DMS53 (cell line): ENCODE results near the gene SMIM14.
"Not testable (repeated sequence)": the region's sequence is repeated elsewhere in the genome, so short reads cannot be mapped to it uniquely, and the experiment has no call there.

ENCODE experiments used
- DNase-seq: peaks from one replicate; lab custom pipeline; 2025; lab: John Stamatoyannopoulos, UW

Gene SMIM14

GRCh38 chr4:39530682-39531081 is 108.0 kb downstream of the SMIM14 start:
- no peak for DNase-seq

GRCh38 chr4:39529534-39529933 is 109.1 kb downstream of the SMIM14 start:
- no peak for DNase-seq

- no peak for DNase-seq
These were observed 110.6 kb downstream of the SMIM14 start for GRCh38 chr4:39528061-39528465.

DNA sequence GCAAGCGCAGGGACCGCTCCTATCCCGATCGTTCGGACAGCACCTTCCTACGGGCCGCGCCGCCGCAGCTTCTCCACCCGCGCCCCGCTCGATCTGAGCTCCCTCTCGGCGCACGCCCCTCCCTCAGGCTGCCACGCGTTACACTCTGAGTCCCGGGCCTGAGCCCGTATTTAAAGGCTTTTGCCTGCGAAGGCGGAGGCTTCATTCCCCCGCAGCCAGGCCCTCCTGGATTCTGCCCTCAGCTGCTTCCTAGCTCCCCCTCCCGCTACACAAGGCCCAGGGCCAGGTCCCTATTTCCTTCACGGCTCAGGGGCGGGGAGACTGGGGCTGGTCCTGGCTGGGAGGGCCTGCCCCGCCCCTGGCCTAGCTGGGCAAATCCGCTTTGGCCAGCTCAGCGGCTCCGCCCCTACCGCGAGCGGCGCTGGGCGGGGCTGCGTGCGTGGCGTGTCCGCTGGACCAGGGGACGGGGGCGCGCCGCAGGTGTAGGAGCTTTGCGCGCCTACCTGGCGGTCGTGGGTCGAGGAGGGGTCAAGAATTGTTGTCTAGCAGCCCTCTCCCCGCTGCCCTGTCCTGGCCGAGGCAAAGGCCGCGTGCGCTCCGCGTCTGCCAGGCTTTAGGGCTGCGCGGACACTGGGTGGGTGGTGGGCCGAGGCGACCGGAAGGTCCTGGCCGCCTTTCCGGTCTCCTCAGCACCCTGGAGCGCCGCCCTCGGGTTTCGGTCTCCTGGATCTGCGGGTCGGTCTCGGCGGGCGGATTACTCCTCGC is 111.2 kb downstream of the SMIM14 start, which contains the start of gene UGDH:
Gene UGDH (minus strand): TSS at position 144 of the 765 bp plus-strand sequence. CDS start 5,927 bp downstream, outside the sequence.
- DNase-seq: peak; percentile 100

DNA sequence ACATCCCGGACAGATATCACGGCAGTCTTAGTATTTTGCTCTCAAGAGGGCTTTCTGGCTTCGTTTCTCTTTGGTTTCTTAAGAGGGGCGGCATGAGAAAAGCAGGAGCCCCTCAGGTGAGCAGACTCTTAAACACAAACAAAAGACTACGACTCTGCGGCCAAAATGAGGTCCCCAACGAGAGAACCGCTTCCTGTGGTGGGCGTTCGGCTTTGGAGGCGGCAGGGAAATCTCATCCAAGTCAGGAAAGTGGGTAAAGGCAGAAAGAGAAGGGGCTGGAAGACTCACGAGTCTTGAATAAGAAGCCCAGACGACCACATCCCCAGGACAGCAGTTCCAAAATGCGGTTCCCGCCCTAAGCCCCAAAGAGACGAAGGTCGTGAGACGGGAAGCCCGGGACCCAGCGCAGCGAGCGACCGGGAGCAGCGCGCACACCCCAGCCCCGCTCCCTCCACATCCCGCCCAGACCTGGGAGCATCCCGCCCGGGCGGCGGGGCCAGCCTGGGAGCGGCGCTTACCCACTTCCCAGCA is 111.8 kb downstream of the SMIM14 start:
- DNase-seq: no peak

DNA sequence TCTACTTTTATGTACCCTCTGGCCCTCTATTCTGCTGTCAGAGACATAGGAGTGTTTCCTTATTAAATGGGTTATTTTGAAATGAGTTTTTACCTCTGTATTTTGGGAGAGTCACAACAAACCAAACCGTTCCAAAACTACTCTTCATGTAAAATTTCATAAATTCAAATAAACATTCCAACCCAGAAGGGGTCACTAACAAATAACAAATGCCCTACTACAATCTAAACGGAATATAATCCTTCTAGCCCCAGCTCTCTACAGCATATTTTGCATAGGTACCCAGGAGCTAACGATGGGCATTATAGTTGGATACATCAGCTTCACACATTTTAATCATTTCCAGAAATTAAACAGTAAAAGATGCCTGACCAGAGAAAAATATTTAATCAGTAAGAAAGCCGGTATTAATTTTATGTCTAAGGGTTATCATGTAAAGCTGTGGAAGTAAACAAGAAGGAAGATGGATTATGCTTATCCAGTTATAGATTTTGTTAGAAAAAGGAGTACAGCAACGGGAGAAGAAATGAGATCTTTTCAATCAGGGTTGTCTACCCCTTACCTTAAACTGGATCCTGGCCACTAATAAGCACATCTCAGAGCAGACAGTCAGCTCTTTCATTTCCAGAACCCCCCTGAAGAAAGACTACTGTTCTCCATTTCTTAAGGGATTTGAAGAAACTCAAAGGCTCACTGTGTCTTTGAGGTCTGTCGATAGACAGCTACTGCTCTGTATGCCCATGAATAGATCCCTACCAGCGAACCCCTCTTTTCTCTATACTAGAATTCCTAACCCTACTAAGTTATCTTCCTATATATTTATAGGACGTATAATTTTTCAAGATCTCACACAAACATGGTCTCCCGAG is 112.6 kb downstream of the SMIM14 start:
- DNase-seq: no peak

- no peak for DNase-seq
These were observed 114.3 kb downstream of the SMIM14 start for GRCh38 chr4:39524161-39524957.

DNA sequence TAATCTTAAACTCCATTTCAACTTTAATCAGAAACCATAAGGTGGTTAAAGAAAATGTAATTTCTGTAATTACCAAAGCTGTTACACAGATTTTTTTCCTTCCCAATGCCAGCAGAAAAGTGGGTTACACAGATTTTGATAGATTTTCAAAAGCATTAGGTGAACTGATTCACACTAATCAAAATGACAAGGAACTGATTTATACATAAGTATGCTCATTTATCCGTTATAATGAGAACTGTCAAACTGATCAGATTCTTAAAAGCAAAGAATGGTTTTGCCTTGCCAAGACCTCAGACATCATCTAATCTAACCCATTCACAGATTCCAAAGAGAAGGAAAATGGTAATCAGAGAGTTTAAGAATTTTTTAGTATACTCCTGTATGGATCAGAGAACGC is 116.6 kb downstream of the SMIM14 start:
- no peak for DNase-seq

DNA sequence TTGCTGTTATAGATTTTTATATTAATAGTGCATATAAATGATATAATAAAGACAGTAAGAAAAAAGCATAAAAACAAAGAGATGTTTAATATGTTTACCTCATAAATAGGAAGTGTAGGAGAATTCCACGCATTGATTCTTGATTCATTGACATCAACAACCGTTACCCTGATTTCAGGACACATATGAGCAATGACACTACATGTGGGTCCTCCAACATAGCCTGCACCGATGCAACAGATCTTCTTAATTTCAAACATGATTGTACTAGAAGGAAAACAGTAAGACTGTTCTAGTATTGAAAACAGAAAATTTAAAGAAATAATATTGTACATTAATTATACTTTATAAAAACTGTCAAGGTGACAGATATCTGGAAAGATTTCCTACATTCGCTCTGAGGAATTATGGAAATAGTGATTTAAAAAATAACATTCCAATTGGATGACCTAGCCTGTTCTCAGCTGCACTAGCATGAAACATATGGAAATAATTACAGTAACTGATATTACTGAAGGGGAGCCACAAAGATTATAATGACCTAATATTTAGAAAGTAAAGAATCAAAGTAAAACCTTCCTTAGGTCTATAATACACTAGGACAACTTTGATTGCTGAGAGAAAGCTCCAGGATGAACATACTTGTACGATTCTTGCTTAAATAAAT is 117.3 kb downstream of the SMIM14 start:
- no peak for DNase-seq

DNA sequence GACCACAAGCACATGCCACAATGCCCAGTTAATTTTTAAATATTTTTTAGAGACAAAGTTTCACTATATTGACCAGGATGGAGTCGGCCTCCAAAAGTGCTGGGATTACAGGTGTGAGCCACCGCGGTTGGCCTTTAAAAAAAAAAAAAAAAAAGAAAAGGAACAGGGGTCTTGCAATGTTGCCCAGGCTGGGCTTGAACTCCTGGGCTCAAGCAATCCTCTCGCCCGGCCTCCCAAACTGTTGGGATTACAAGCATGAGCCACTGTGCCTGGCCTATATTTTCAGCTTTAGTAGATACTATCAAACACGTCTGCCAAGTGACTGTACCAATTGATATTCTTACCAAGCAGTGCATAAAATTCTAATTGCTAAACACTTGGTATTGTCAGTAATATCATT is 120.2 kb downstream of the SMIM14 start:
- no peak for DNase-seq

- DNase-seq: peak; percentile 34
These were observed 122.2 kb downstream of the SMIM14 start for GRCh38 chr4:39516407-39516966.

DNA sequence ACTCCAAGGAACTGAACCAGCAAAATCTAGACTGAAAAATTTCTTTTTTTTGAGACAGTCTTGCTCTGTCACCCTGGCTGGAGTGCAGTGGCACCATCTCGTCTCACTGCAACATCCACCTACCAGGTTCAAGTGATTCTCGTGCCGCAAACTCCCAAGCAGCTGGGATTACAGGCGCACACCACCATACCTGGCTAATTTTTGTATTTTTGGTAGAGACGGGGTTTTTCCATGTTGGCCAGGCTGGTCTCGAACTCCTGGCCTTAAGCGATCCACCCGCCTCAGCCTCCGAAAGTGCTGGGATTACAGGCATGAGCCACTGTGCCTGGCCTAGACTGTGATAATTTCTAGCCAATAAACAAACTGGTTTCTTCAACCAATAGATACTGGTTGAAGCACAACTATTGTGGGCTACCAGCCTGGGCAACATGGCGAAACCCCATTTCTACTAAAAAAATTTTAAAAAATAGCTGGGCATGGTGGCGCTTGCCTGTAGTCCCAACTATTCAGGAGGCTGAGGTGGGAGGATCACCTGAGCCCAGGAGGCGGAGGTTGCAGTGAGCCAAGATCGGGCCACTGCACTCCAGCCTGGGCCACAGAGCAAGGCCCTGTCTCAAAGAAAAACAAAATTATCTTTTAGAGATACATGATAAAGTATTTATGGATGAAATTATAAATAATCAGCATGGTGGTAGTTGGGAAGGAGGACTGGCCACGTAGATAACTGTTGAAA is 122.8 kb downstream of the SMIM14 start:
- DNase-seq: peak; percentile 61

DNA sequence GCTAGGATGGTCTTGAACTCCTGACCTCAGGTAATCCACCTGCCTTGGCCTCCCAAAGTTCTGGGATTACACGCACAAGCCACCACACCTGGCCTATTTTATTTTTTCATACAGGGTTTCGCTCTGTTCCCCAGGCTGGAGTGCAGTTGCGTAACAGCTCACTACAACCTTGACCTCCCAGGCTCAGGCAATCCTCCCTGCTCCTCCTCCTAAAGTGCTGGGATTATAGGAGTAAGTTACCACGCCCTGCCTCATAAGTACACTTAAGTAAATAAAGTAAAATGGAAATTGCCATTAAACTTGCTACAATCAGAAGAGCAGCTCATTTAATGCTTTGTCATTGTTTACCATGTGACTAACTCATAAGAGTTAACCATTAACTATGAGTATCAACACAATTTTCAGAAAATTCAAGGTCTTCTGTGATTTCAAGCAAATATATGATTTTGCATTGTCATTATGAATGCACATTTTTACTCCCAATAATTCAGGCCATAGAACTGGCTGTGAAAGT is 123.7 kb downstream of the SMIM14 start:
- peak; percentile 99 for DNase-seq

- not testable (repeated sequence) for DNase-seq
These were observed 124.4 kb downstream of the SMIM14 start for GRCh38 chr4:39514266-39514665.

DNA sequence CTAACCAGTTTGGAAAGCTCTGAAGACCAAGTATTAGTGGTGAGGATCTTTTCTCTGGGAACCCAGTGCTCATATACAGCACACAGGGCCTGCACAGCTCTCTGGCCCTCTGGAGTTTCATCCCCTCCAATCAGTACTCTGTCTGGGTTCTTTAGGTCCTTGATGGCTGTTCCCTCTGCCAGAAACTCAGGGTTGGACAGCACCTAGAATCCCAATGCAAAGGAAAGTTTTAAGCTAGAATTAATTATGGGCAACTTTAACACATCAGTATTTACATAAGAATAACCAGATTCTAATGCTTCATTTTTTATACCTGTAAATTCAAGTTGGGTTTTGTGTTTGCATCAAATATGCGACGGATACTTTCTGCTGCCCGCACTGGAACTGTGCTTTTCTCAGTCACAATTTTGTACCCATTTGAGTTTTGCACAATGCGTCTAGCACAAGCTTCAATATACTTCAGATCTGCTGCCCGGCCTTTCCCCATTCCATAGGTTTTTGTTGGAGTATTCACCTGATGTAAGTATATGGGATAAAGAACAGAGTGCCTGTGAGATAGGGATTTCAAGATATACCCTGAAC is 128.2 kb downstream of the SMIM14 start:
- DNase-seq: no peak

DNA sequence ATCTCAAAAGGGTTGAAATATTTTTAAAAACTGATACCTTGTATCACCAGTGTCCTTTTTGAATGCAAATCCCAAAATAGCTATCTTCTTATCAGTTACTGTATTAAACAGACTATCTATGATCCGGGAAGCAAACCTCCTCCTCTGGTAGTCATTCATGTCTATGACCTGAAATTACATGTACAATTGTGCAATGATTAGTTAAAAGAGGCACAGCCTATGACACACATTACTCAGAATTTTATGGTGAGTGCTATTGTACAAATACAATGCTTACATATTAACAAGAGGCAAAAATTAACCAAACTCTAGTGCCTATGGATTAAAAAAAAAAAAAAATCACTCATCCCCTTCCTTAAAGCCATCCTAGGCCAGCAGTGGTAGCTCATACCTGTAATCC is 133.1 kb downstream of the SMIM14 start:
- DNase-seq: no peak

- no peak for DNase-seq
These were observed 134.1 kb downstream of the SMIM14 start for GRCh38 chr4:39504538-39504937.

- DNase-seq: not testable (repeated sequence)
These were observed 136.0 kb downstream of the SMIM14 start for GRCh38 chr4:39502664-39503035.

DNA sequence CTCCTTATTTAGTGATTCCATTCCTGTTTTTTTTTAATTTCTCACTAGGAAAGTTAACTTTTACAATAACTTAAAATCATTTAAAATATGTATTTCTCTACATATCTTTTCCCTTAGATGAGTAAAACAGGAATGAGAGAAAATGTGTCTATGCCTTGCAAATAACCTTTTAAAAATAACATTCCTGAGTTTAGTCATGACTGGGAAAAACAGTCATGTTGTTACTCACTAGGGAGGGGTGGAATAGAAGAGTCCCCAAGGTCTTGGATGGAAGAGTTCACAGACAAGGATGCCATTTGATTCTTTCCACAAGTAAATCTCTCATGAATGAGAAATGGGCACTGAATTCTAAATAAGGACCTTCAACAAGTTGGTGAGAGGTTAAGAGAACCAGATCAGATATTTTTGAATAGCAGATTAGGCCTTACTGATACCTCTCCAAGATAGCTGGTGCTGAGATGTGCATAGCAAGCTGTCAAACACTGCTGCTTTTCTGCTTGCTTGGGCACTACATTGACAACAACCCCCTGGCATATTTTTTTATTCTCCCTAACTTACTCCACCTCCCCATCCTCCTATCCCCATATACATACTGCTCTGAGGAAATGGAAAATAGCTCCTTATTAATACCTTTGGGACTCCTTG is 136.5 kb downstream of the SMIM14 start:
- no peak for DNase-seq

DNA sequence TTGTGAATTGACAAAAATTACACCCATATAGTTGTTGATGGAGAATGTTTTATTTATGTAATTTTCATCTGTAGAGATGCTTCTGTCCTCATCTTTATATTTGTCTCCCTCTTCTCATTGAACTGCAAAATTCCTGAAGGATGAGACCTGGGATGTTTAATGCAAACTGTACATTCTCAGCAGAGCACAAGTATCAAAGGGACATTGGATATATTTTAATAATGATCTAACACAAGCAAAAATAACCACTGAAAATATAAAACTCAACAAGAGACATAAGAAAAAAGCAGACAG is 140.0 kb downstream of the SMIM14 start:
- no peak for DNase-seq
